CD4-positive, alpha-beta T cell treated with Interleukin-10 for 1 hour (primary cell): ENCODE measurements around the gene PLCH2.
"Not testable (repeated sequence)": the region's sequence is repeated elsewhere in the genome, so short reads cannot be mapped to it uniquely, and the experiment has no call there.

ENCODE experiments used
- DNase-seq: peaks from one replicate; pipeline ENCODE4 v3.0.0-alpha.2; 2020

PLCH2 gene

GRCh38 chr1:2476061-2476999 lies at the start of gene PLCH2:
Gene PLCH2 (plus strand): TSS chr1:2476289. CDS start chr1:2476589, 300 bp downstream.
- DNase-seq: no peak

GRCh38 chr1:2426540-2426939 lies 49.5 kb upstream of the PLCH2 start:
- DNase-seq: no peak

- DNase-seq: no peak
These were observed 49.0 kb upstream of the PLCH2 start for GRCh38 chr1:2427051-2427450.

GRCh38 chr1:2427976-2428375 lies 48.1 kb upstream of the PLCH2 start:
- no peak for DNase-seq

- no peak for DNase-seq
These were observed 47.6 kb upstream of the PLCH2 start for GRCh38 chr1:2428490-2428889.

- DNase-seq: no peak
These were observed 46.1 kb upstream of the PLCH2 start for GRCh38 chr1:2429780-2430591.

GRCh38 chr1:2430592-2430973 lies 45.5 kb upstream of the PLCH2 start:
- no peak for DNase-seq

GRCh38 chr1:2431103-2431502 lies 45.0 kb upstream of the PLCH2 start:
- DNase-seq: no peak

GRCh38 chr1:2431518-2431917 lies 44.6 kb upstream of the PLCH2 start:
- DNase-seq: no peak

- no peak for DNase-seq
These were observed 43.6 kb upstream of the PLCH2 start for GRCh38 chr1:2432441-2432844.

GRCh38 chr1:2433196-2433595 lies 42.9 kb upstream of the PLCH2 start:
- no peak for DNase-seq

GRCh38 chr1:2433936-2434655 lies 42.0 kb upstream of the PLCH2 start:
- no peak for DNase-seq

GRCh38 chr1:2435091-2435490 lies 41.0 kb upstream of the PLCH2 start:
- DNase-seq: no peak

GRCh38 chr1:2435746-2436355 lies 40.2 kb upstream of the PLCH2 start:
- no peak for DNase-seq

GRCh38 chr1:2436876-2437275 lies 39.2 kb upstream of the PLCH2 start:
- no peak for DNase-seq

- no peak for DNase-seq
These were observed 38.5 kb upstream of the PLCH2 start for GRCh38 chr1:2437617-2438016.

GRCh38 chr1:2438038-2438437 lies 38.1 kb upstream of the PLCH2 start:
- no peak for DNase-seq

GRCh38 chr1:2438641-2439040 lies 37.4 kb upstream of the PLCH2 start:
- DNase-seq: no peak

- no peak for DNase-seq
These were observed 36.7 kb upstream of the PLCH2 start for GRCh38 chr1:2439369-2439768.

- DNase-seq: not testable (repeated sequence)
These were observed 35.7 kb upstream of the PLCH2 start for GRCh38 chr1:2440346-2440745.

GRCh38 chr1:2441746-2442145 lies 34.3 kb upstream of the PLCH2 start:
- DNase-seq: no peak

- no peak for DNase-seq
These were observed 33.4 kb upstream of the PLCH2 start for GRCh38 chr1:2442661-2443060.
